OCI-M2 (cell line): ENCODE measurements around the gene HOXA1.

ENCODE experiments used
- DNase-seq: peaks from one replicate; lab custom pipeline; 2025; ENCODE audit not compliant: unreplicated experiment; lab: John Stamatoyannopoulos, UW

The HOXA1 gene

DNA sequence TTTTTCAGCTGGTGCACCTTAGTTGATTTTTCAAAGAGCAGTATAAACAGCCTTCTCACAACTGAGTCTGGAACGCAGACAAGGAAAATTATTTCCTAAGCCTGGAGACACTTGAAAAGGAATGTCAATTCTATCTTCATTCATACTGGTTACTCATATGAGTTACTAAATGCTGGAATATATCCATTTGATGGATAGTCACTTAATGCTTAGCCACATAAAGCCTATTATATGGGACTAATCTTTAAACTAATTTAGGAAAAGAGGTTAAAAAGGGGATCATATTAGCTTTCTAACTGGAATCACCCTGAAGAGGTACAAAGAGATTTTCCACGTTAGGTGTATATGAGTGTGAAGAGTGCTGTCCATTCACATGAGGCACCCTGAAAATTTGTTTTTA is 36.4 kb upstream of the HOXA1 start:
- DNase-seq, result no peak

DNA sequence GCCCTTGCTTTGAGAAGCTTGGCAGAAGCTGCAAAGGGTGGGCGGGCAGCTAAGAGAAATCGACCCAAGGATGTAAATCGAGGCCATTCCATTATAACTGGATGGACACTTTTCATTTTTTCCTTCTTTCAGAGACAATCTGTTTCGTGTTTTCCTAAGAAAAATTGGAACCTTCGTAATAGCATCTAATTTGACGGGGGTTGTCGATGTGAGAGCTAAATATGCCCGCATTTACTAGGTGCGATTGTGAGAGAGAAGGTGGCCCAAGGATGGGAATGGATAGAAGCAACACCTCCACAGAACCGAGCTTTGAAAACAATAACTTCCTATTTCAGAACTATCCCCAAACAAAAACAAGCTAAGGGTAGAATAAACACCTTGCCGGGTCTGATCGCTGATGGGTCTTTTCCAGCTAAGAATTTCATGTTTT is 35.6 kb upstream of the HOXA1 start:
- no peak for DNase-seq

DNA sequence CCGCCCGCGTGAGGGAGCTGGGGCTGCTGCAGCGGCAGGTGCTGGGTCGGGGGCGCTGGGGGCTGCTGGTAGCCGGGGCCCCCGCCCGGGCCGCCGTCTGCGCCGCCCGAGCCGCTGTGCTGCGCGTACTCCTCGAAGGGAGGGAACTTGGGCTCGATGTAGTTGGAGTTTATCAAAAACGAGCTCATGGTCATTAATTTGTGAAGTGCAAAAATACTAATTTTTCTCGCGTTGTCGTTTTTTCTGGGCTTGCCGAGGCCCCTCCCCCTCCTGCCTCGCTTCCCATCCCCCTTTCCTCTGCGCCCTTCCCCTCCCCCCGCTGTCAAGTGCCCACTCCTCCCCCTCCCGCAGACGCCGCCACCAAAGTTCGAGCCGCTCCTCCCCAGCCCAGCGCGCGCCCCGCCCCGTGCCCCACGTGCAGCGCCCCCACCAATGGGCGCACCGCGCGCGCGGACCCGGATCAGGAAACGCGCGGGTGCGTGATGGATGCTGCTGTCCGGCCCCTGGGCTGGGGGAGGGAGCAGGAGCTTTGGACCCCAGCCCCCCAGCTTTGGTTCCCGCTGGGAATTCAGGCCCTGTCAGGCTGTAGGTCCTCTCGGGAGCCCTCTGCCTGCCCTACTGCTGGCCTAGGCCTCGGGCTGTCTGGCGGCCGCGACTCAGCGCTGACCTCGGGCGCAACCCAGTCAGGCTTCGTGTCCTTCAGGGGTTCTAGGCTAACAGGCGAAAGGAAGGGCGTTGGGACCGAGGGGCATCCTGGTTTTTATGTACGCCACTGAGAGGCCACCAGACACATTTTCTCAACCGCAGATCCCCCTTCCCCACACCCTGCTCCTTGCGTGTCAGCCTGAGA is 35.0 kb upstream of the HOXA1 start, which contains the start of gene HOXA4:
Gene HOXA4 (minus strand): TSS at position 218 of the 850 bp plus-strand sequence. CDS start 24 bp downstream, at position 194.
- no peak for DNase-seq

DNA sequence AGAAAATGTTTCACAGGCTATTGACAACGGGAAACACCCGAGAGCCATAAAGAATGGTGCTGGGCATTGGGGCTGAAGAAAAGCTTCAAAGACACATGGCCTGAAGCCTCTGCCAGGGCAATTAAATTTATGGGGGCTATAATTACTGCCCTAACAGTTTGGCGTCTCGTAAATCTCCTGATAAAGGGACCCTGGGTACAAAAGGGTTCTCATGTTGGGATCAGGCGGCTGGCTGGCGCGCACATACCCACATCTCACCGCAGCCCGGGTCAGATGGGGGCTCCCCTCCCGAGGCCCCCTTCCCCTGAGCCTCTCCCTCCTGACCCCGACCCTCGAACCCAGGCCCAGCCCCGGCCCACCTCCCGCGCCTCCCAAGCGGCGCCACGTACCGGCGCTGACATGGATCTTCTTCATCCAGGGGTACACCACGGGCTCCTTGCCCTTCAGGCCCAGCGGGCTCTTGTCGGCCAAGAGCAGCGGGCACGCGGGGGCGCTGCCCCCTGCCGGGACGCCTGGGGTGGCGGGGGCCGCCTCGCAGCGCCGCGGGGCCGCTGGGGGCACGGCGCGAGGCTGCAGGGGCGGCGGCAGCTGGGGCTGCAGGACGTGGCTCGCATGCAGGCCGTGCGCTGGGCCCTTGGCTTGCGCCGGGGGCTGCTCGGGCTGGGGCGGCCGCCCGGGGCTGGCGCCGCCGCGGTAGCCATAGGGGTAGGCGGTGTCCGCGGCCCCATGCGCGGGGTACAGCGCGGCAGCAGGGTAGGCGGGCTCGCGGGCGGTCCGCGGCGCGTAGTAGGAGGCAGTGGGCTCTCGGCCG is 34.1 kb upstream of the HOXA1 start:
- no peak for DNase-seq

DNA sequence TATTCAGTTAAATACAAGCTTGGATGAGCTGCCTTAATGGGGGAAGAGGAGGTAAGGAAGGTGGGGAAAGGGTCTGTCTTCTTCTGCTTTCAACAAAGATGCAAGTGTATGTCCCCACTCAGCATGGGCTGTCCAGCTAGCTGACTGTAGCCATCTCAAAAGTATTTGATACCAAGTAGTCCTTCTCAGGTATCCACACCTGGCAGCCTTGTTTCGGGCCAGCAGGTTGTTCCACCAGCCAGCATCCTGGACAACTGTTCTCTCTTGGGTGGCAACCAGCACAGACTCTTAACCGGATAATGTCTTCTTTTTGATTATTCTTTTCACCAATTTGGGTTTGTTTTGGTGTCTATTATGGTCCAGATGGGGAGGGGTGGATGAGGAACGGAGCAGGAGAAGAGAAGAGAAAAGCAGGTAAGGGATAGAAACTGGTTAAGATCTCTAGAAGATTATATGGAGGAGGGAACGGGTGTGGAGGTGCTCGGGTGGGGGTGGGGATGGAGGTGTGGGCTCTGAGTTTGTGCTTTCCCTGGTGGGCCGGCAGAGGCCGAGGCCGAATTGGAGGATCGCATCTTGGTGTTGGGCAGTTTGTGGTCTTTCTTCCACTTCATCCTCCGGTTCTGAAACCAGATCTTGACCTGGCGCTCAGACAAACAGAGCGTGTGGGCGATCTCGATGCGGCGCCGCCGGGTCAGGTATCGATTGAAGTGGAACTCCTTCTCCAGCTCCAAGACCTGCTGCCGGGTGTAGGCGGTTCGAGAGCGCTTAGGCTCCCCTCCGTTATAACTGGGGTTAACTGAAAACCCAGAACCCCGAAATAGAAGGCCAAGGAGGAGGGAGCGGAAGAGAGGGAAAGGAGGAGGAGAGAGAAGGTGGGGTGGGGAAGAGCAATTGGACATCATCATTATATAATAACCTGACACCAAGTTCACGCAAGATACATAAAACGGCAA is 33.3 kb upstream of the HOXA1 start:
- no peak for DNase-seq

DNA sequence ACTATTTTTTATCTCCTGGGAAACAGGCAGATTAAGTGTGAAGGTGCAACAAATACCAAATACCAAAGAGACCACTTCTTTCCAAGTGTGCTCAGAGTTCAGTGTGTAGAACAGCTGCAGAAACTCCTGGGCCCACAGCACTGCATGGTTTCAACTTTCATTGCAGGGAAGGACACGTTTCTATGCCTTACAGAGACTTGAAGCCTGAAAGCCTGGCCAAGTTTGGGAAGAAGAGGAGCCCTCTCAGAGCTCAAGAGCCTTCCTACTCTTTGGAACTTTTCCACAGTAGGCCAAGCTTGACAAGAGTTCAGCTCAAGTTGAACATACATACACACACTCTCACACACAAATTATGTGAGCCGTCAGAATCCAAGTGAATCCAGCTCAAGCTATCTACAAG is 32.2 kb upstream of the HOXA1 start:
- DNase-seq, result no peak

DNA sequence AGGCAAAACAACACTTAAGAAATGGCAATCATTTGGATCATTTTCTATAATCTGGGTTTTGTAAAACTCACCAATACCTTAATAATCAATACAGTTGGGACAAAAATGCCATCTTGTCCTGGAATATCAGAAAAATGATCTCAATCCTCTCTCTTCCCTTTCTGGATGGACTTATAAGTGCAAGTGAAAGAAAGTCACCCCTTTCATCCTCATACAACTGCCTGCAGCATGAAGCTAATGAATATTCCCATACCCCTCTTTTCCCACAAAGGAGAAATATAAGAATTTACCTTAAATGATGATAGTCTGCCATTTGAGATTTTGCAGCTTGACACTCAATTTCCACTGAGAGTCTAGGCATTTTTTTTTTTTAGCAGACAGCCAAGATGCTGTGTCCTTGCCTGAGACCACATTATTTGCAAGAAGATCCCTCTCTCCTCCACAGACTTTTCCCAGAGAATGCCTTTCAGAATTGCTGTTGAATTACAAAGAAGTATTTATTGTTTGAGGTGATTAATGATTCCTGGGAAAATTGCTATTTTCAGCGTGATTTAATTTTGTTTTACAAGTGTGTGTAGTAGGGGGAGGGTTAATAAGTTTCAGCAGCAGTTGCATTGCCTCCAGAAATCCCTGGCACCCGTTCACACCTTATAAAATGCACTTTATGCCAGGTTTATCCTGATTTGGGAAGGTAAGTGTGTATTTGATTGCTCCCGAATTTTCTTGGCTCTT is 31.0 kb upstream of the HOXA1 start:
- DNase-seq, result no peak

DNA sequence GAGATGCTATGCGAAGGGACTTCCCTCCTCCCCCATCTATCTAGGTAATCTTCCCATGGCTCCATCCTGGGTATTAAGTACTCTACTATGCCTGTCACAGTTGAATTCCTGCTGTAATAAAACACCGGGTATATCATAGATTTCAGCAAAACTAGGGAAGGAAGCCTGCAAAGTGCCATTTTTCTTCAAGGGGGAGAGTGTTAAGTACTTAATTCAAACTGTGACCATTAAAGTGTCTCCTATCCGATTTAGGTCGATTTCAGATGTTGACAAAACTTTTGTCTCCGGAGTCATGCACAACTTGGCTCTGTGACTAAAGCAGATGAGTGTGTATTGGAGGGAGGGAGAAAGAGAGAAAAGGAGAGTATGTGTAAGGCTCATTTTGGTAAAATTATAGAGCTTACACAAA is 30.2 kb upstream of the HOXA1 start:
- no peak for DNase-seq

DNA sequence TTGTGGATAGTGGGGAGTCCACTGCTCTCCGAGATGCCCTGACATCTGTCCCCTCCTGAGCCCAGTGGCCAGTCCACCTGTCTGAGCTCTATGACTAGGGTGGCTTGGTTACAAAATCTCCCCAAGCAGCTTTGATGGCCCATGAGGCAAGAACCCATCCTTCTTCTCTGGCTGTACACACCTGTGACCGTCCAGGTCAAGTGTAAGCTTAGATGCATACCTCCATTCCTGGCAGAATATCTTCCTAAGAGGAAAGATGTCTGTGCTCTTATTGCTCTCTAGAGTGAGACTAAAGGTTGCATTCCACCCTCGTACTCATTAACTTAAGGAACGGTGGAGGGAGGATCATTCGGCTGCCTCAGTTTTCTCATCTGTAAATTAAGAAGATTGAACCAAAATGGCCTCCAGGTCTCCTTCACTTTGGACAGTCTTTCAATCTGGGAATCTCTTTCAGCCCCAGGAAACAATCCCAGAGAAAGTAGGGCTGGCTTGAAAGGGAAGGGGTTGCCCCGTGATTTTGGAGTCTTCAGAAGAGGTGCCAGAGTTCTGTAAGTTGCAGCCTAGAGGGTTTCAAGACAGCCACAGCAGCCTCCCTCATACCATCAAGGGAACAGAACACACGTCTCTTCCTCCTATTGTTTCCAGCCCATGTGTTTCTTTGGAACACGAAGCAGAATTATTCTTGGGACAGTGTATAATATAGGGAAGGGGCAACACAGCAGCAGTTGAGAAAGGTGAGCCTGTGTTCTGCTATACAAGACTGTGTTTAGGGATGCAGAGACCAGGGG is 29.3 kb upstream of the HOXA1 start:
- DNase-seq, result no peak

DNA sequence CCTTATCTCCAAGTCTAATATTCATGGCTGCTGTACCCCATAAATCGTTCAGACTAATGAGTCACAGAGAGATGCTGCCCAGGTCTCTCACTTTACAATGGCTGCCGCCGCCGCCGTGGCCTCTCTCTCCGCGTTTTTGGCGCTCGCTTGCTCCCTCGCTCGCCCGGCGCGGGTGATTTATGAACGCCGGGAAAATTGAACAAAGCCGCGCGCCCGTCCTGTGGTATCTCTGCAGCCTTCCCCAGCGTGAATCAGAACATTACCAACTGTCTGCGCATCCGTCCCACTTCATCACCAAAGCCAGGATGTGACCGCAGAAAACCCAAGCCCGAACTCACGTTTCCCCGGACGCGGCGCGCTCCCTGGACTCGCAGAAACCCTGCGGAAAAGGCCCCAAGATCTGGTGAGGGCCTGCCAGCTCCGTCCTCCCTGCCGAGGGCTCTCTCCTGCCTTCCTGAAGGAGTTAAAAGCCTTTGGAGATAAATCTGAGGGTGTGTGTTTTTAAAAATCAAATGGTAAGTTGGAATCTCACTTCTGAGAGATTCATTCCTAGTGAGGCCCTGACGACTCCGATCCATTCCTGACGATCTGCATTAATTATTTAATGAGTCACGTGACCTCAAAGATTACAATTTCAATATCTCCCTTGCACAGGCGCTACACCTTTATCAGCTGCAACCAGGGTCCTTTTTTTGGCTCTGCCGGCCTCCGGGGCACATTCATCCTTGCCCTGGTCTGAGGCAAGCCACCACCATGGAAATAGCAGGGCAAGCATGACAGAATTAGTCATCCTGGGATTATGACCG is 28.5 kb upstream of the HOXA1 start:
- no peak for DNase-seq

DNA sequence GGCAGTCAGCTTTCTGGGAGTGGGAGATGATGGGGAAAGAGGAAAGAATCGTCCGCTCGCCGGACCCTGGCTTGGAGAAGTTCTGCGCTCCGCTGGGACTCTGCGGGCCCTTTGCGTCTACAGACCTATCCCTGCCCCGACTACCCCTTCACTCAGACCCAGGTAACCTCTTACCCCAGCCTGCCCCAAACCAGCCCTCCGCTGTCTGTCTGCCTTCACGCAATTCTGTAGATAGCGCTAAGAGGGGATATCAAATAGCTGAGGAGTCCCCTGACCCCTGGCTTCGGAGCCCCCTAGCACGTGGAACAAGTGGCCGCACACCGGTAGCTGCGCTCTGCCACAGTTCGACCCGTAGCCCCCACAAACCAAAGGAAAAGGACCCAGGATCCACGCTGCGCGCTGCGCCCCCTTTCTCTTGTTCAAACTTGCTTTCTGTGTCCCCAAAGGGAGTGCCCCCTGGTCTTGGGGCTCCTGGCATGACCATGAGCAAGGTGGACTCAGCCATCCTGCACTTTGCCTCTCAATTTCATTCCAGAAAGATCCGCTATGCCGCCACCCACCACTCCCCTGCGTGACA is 27.8 kb upstream of the HOXA1 start:
- no peak for DNase-seq

DNA sequence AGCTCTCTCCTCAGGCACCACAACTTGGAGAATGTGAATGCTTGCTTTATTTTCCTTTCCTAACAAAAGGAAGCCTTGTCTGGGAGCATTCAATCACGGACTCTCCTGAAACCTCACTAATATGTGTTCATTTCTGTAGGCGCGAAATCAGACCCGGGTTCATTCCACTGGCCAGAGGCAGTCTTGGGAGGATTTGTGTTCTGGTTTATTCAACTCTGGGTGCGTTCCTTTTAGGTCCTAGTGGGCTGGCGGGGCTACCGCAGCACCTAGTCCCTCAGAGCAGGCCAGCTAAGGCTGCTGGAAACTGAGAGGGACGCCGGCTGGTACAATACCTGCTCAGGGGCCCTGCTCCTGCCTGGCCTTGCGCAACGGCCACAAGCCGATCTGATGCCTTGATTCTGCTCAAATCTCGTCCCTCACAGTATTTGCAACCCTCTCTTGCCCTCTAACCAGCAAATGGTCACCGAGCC is 27.2 kb upstream of the HOXA1 start:
- DNase-seq, result no peak

DNA sequence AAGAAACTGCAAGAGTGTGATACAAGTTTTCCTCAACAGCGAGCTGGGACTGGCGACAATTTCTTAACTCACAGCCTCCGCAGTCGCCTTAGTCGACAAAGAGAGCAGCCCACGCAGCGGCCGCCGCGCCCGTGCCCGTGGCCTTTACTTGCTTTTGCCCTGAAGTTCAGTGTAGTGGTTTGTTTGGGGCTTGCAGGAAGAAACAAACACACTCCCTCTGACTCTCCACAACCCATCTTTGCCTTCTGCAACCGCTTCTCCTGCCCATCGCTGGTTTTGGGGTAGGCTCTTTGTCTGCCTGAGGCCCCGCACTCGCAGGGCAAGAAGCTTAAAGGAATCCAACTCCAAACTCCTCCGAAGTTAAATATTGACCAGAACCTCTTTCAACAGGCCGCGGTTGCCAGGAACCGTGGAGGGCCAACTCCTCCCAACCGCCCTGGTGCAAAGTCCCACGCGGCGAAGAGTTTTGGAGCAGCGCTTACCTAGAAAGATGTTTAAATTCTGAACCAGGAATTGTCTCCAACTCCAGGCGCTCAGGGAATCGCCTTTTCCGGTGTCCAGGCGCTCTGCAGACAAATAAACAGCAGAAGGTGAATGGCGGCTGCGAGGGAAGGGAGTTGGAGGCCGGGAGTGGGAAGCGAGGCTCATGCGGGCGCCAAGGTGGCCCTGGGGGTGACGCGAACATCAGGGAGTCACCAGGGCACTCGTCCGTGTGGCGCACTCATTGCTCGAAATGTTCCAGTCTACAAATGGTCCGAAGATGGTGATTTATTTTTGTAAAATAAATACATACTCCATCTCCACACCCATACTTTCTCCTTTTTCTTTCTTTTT is 26.5 kb upstream of the HOXA1 start:
- no peak for DNase-seq

DNA sequence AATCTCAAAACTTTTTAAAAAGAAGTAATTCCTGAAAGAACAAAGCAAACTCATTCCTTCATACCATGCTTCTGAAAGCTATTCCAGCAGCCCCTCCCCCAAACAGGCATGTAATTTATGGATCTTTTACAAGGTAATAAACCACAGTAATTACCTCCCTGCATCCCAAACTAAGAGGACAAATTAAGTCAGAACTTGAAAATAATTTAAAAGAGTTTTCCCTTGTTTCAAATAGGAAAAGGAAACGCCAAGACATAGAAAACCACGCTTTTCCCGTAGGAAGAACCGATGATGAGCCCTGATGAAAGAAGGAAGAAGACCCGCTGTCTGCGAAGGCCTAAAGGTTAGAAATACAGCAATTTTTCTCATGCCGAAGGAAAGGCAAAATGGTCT is 25.9 kb upstream of the HOXA1 start:
- no peak for DNase-seq

DNA sequence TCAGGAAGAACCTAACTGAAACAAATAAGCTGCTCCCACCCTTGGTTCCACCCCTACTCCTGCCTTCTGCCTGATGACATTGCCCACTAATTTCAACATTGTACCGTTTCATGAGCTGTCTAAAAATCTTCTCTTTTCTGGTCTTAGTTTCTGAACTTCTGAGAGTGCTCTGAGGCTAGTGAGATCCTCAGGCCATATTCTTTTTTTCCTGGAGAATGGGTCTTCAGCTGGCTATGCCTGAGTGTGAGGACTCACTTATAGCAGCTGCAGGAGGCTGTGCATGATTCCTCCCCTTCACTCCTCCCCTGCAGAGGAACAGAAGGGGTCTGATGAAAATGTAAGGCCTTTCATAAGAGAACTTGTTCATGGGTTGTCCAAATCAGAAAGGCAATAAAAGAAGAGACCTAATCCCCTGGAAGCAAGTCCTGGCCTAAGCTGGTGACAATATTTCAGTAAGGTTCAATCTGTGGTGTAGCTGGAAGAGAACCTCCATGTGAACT is 23.7 kb upstream of the HOXA1 start:
- DNase-seq, result no peak

DNA sequence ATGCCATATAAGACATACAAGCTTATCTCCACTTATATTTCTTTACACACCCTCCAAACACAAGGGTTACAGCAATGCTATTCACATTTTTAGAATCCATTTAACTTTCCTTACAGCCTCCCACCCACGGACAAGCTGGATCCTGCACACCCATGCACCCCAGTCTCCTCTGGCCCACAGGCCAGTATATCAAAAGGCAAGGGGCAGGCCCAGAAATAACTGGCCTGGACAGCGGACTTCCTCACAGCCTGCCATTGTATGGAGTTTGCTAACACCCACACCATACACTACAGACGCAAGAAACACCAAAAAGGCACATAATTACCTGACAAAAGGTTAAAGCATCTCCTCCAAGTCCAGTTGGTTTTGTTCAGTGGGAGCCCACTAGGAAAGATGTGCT is 22.8 kb upstream of the HOXA1 start:
- no peak for DNase-seq

DNA sequence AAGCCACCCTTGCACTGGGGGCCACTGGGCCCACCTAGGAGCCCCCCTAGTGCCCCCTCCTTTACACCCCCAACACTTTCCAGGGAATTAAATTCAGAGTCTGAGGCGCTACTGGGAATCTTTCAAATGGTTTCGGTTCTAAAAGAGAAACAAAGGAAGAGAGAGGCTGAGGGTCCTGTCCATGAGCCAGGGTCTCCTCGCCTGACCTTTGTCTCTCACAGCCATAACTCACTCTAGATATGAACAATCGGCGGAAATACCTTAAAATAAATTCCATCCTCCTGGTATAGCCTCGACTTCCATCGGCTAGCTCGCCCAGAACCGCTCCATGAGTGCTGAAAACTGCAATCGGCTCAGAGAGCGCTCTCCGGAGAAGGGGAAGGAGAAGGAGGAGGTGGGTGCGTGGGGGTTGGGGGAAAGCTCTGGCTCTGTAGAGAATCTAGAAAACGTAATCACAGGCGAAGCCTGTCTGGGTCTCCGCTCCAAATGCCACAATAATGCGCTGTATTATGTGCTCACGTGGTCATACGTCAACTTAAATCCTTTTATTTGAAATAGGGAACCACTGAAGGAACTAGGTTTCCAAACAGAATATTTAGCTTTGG is 22.2 kb upstream of the HOXA1 start:
- no peak for DNase-seq
